ENCODE results near the gene RAC3. TPM values are rescaled to one million over a fixed set of nuclear protein-coding genes. Genes with fewer than 3 reads are reported as not detected.

The RAC3 gene
- total and polyA plus RNA-seq, 9 of the 15 experiments (the other 6 are each of a cell fraction or from before 2014, with no cell fraction given), result 0.23 to 292 (median 118) TPM

DNA sequence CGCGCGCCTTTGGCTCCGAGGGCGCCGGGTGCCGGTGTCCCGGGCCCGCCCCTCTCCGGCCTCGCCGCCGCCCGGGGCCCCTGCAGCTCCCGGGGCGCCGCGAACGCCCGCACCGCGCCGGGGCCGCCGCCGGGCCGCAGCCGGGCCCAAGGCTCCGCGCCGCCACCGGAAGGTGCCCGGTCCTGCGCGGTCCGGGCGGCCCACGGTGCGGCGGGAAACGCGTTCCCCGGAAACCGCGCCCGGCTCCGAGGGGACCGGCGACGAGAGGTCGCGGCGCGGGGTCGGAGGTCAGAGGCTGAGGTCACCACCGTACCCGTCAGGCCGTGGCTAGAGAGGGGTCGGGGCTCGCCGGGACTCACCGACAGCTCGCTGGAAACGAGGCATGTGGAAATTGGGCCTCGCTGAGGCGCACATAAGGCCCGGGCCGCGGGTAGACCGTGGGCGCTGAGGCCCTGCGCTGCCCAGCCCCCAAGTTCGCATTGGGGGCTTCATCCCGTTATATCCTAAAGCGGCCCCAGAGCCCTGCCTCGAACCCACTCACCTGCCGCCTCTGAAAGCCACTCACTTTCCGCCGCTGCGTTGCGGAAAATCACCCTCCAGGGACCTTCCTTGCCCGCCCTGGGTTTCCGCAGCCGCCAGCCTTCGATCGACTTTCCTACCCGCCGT, 34.3 kb downstream of the RAC3 start, which contains the start of gene DUS1L (continued):
- 0 out of 2 replicates have a peak, but pooled peaks have one; percentile 31 for TF ChIP-seq MEF2D (tag; conservative IDR thresholded peaks at IDR 0.05; ENCODE audit: low read depth)
- peak; percentile 13 for TF ChIP-seq SAP30 (IDR thresholded peaks at IDR 0.05; ENCODE audit: borderline replicate concordance, insufficient read depth, low read depth, low read length, poor library complexity, severe bottlenecking)
- TF ChIP-seq HMGN3 (IDR thresholded peaks at IDR 0.05; ENCODE audit: borderline replicate concordance, extremely low read depth, insufficient read length, low read depth, low read length), result peak; percentile 94
- TF ChIP-seq, protein P1, sequence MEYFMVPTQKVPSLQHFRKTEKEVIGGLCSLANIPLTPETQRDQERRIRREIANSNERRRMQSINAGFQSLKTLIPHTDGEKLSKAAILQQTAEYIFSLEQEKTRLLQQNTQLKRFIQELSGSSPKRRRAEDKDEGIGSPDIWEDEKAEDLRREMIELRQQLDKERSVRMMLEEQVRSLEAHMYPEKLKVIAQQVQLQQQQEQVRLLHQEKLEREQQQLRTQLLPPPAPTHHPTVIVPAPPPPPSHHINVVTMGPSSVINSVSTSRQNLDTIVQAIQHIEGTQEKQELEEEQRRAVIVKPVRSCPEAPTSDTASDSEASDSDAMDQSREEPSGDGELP (CRISPR knock-in tag; IDR thresholded peaks at IDR 0.05; ENCODE audit: borderline replicate concordance), result peak; percentile 55; the same call in 1 of the 2 replicates
- TF ChIP-seq HNRNPUL1 (IDR thresholded peaks at IDR 0.05; ENCODE audit: low read length), result no peak
- peak; percentile 75 for TF ChIP-seq RBFOX2 (IDR thresholded peaks at IDR 0.05; ENCODE audit: low read depth, low read length)
- TF ChIP-seq POLR2G (IDR thresholded peaks at IDR 0.05; ENCODE audit: low read depth, low read length), result peak; percentile 62
- peak; percentile 94 for TF ChIP-seq FIP1L1 (IDR thresholded peaks at IDR 0.05; ENCODE audit: low read depth, low read length, poor library complexity, severe bottlenecking)
- peak; percentile 98 for TF ChIP-seq NR2F6 (CRISPR knock-in tag; IDR thresholded peaks at IDR 0.05)
- TF ChIP-seq ZNF143 (CRISPR knock-in tag; IDR thresholded peaks at IDR 0.05), result no peak
- TF ChIP-seq CBFA2T3 (IDR thresholded peaks at IDR 0.05), result no peak
- TF ChIP-seq SRSF1 (IDR thresholded peaks at IDR 0.05; ENCODE audit: low read depth, low read length), result 0 out of 2 replicates have a peak, but pooled peaks have one; percentile 31
- TF ChIP-seq ZNF263 (CRISPR knock-in tag; IDR thresholded peaks at IDR 0.05; ENCODE audit: borderline replicate concordance), result peak; percentile 62; the same call in 1 of the 2 replicates
- no peak for TF ChIP-seq ZNF184 (CRISPR knock-in tag; IDR thresholded peaks at IDR 0.05)
- 0 out of 2 replicates have a peak, but pooled peaks have one; percentile 81 for TF ChIP-seq ZNF76 (CRISPR knock-in tag; IDR thresholded peaks at IDR 0.05; ENCODE audit: borderline replicate concordance)
- TF ChIP-seq, protein P2, sequence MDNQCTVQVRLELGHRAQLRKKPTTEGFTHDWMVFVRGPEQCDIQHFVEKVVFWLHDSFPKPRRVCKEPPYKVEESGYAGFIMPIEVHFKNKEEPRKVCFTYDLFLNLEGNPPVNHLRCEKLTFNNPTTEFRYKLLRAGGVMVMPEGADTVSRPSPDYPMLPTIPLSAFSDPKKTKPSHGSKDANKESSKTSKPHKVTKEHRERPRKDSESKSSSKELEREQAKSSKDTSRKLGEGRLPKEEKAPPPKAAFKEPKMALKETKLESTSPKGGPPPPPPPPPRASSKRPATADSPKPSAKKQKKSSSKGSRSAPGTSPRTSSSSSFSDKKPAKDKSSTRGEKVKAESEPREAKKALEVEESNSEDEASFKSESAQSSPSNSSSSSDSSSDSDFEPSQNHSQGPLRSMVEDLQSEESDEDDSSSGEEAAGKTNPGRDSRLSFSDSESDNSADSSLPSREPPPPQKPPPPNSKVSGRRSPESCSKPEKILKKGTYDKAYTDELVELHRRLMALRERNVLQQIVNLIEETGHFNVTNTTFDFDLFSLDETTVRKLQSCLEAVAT (IDR thresholded peaks at IDR 0.05), result peak in 1 of 2 experiments; percentile 91; a peak in 2 of 4 replicates
- TF ChIP-seq POLR3A (IDR thresholded peaks at IDR 0.05; ENCODE audit: borderline replicate concordance, extremely low read depth, insufficient read depth, insufficient read length), result no peak
- TF ChIP-seq CBFB (CRISPR knock-in tag; IDR thresholded peaks at IDR 0.05), result no peak
- no peak for TF ChIP-seq TSC22D4 (tag; IDR thresholded peaks at IDR 0.05)
- TF ChIP-seq BRCA1 (IDR thresholded peaks at IDR 0.05), result no peak
- TF ChIP-seq BRCA1 (CRISPR knock-in tag; IDR thresholded peaks at IDR 0.05), result no peak
- TF ChIP-seq SMARCB1 (IDR thresholded peaks at IDR 0.05; ENCODE audit: insufficient read length, low read depth), result no peak
- TF ChIP-seq BCOR (IDR thresholded peaks at IDR 0.05), result no peak
- TF ChIP-seq MCM7 (IDR thresholded peaks at IDR 0.05), result no peak
- no peak for TF ChIP-seq ID3 (CRISPR knock-in tag; IDR thresholded peaks at IDR 0.05)
- TF ChIP-seq ID3 (tag; IDR thresholded peaks at IDR 0.05), result peak; percentile 92
- peak; percentile 80; the same call in 1 of the 2 replicates for TF ChIP-seq HNRNPL (IDR thresholded peaks at IDR 0.05; ENCODE audit: low read depth, low read length)
- 0 out of 4 replicates have a peak, but pooled peaks of 1 of the 2 experiments have one; percentile 11 for TF ChIP-seq NRF1 (conservative IDR thresholded peaks at IDR 0.05 in 1 of 2, IDR thresholded peaks at IDR 0.05 in 1 of 2)

All from K562 (cell line).